ENCODE data around the gene LRIG3. TPM values are rescaled to one million over a fixed set of nuclear protein-coding genes. Genes with fewer than 3 reads are reported as not detected.

The LRIG3 gene
- total and polyA plus RNA-seq, 2 of the 8 experiments (the other 6 are each of a cell fraction or from before 2014, with no cell fraction given), result 6.5 to 9.1 TPM

DNA sequence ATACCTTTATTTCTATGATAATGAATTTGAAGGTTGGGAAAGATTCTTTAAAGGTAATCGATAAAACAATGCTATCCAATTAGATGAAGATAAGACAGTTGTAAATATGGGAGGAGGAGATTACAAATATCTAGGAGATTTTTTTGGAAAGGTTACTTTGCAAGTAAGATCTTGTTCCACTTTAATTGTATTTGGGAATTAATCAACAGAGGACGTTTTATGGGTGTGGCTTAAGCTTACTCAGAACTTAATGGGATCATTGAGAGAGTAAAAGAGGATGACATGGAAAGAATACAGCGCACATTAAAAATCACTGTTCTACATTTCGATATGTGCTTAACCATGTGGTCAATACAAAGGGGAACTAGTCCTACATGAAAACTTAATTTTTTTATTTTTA is 3.5 kb upstream of the LRIG3 start:
- Histone ChIP-seq H3K18ac (ENCODE audit: extremely low read depth, low read length) (no peak overlapping the region), H3K79me1 (ENCODE audit: low read depth, low read length) (no peaks in the 10 kb centered on the region), H3K9ac (replicated peaks in 1 of 4; ENCODE audit: extremely low read depth in 1 of 4, low read depth in 3 of 4, low read length in 3 of 4) (no peak overlapping the region), H4K5ac (ENCODE audit: insufficient read length, low read depth, low read length) (no peak overlapping the region), H3K4me2 (ENCODE audit: insufficient read depth in 1 of 2, low read depth in 2 of 2, low read length in 2 of 2) (no peak overlapping the region), H2BK120ac (replicated peaks; ENCODE audit: low read depth, low read length) (no peak overlapping the region), H3K79me2 (ENCODE audit: control insufficient read depth in 1 of 2, insufficient read depth in 2 of 2, low read length in 2 of 2) (peaks cover 0 to 5% of the 10 kb centered on the region in 2 experiments; a peak in 1 of 4 replicates), H2BK12ac (ENCODE audit: low read depth, low read length) (no peak overlapping the region), H2BK20ac (ENCODE audit: low read length) (no peak overlapping the region), H3K23ac (ENCODE audit: insufficient read length) (no peak overlapping the region), H3K56ac (replicated peaks; ENCODE audit: insufficient read length, low read depth, low read length) (no peak overlapping the region), H2BK15ac (ENCODE audit: low read length) (no peak overlapping the region), H3K4me3 (ENCODE audit: extremely low read depth in 1 of 4, insufficient read depth in 2 of 4, low read depth in 3 of 4, low read length in 4 of 4) (no peak overlapping the region), H3K4ac (replicated peaks; ENCODE audit: insufficient read length, low read depth, low read length) (no peak overlapping the region), H3K23me2 (ENCODE audit: low read depth, low read length) (peaks cover 9% of the 10 kb centered on the region), H3K27me3 (replicated peaks in 1 of 4; ENCODE audit: control insufficient read depth in 3 of 4, extremely low read depth in 1 of 4, insufficient read depth in 3 of 4, low read length in 3 of 4) (peaks cover 0 to 7% (median 2%) of the 10 kb centered on the region in 4 experiments; a peak in 2 of 7 replicates), H2AFZ (ENCODE audit: low read length) (no peak overlapping the region), H3K4me1 (replicated peaks in 1 of 4; ENCODE audit: control insufficient read depth in 3 of 4, insufficient read depth in 4 of 4, low read length in 3 of 4) (peaks cover 0 to 3% (median 0%) of the 10 kb centered on the region in 4 experiments; a peak in 3 of 7 replicates), H3K14ac (ENCODE audit: insufficient read length) (no peak overlapping the region), H2AK5ac (ENCODE audit: low read depth, low read length) (no peak overlapping the region), H4K91ac (replicated peaks; ENCODE audit: insufficient read length, low read length) (no peak overlapping the region), H3K36me3 (ENCODE audit: control insufficient read depth in 2 of 4, insufficient read depth in 4 of 4, low read length in 3 of 4) (no peaks in the 10 kb centered on the region), H4K8ac (ENCODE audit: extremely low read depth, insufficient read depth, low read length) (no peak overlapping the region), H4K20me1 (replicated peaks in 1 of 2; ENCODE audit: control insufficient read depth in 1 of 2, insufficient read depth in 2 of 2, low read length in 2 of 2) (no peaks in the 10 kb centered on the region), H3K9me3 (ENCODE audit: insufficient read depth in 2 of 2, low read depth in 1 of 2, low read length in 1 of 2) (no peaks in the 10 kb centered on the region), H3K27ac (ENCODE audit: low read depth, low read length) (no peak overlapping the region), H2BK5ac (ENCODE audit: low read depth, low read length) (no peak overlapping the region)
- no peak for DNase-seq (ENCODE audit: low read depth in 1 of 2, low spot score in 2 of 2)
- POLR2A ChIA-PET (ENCODE audit: partially characterized antibody), result no interaction called here
- CTCF ChIA-PET (ENCODE audit: partially characterized antibody), result interaction anchor here (1.3 to 1.5 kb wide), 2 partner anchors 12 to 57 kb away, joined by 3 to 4 read pairs; no protein-coding TSS in a partner anchor
- WGBS, 2 experiments (ENCODE audit: extremely low coverage in 1 of 2, insufficient coverage in 1 of 2, insufficient read length in 1 of 2, insufficient replicate concordance in 2 of 2, low coverage in 1 of 2, low lambda C conversion rate in 2 of 2, missing lambda C conversion rate in 1 of 2), result 92% methylated on average over 4 of the region's 4 CpGs; no CpG with 5 or more reads in 1 of the 2 experiments
- FAIRE-seq, result no peak
- TF ChIP-seq HDAC6 (IDR thresholded peaks at IDR 0.05; ENCODE audit: low read depth, low read length) (no peak), YY1 (IDR thresholded peaks at IDR 0.05; ENCODE audit: low read depth, low read length) (no peak), CBX8 (IDR thresholded peaks at IDR 0.05; ENCODE audit: borderline replicate concordance, low read depth, low read length) (no peak), BCL11A (IDR thresholded peaks at IDR 0.05; ENCODE audit: low read depth in 2 of 2, low read length in 2 of 2) (no peak), SIN3A (conservative IDR thresholded peaks at IDR 0.05 in 1 of 2, IDR thresholded peaks at IDR 0.05 in 1 of 2; ENCODE audit: low read depth in 1 of 2, low read length in 2 of 2) (no peak), SUZ12 (IDR thresholded peaks at IDR 0.05; ENCODE audit: low read length) (no peak), TEAD4 (IDR thresholded peaks at IDR 0.05; ENCODE audit: low read depth, low read length) (no peak), SRF (IDR thresholded peaks at IDR 0.05; ENCODE audit: low read depth, low read length) (no peak), BACH1 (IDR thresholded peaks at IDR 0.05; ENCODE audit: low read length) (no peak), POU5F1 (IDR thresholded peaks at IDR 0.05; ENCODE audit: low read depth, low read length) (no peak)
- TF ChIP-seq, protein P1, sequence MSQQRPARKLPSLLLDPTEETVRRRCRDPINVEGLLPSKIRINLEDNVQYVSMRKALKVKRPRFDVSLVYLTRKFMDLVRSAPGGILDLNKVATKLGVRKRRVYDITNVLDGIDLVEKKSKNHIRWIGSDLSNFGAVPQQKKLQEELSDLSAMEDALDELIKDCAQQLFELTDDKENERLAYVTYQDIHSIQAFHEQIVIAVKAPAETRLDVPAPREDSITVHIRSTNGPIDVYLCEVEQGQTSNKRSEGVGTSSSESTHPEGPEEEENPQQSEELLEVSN (IDR thresholded peaks at IDR 0.05), result no peak
